ENCODE data around the gene TRIM38.

Gene TRIM38

DNA sequence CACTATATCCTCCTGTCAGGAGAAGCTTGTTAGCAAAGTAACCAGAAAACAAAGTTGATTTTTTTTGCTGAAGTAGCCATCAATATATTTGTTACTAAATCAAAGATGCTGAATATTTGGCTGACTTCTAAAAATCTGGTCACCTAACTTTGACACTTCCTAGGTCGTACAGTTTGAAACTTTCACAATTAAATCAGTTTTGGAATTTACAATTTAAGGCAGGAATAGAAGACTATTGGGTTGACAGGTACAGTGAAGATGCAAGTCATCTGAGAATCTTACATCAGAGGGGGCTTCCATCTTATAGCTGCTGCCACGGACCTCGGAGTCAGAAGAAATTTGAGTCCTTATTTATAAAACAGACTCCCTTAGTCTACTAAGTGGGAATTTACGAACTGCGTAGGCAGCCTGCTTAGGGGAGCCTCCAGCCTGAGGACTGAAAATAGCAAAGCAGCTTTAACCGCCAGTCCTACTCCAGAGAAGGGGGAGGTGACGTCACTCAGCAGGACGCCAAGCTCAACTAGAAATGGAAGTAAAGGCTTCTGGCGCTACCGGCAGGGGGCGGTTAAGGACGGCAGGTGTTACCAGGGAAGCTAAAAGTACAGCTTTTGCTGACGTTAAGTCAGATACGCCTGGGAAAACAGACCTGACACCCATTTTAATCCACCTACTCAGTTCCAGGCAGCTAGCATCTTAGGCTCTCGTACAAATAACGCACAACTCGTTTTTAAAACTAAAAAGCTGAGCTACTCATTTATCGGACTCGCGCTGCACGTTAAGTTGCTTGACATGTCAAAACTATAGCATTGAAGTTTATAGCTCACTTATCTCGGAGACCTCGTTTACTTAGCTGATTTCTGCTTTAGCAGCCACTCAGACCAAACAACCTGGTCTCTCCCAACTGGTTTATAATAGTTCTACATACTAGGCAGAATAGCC is 63.6 kb downstream of the TRIM38 start:
- Histone ChIP-seq H3K4me3 (replicated peaks; ENCODE audit: insufficient read depth, low read length) (peak overlapping the region; percentile 44), H3K27ac (replicated peaks) (peak overlapping the region; percentile 83), H3K27me3 (ENCODE audit: insufficient read depth, poor library complexity, severe bottlenecking) (no peaks in the 10 kb centered on the region)
- TF ChIP-seq, protein P1, sequence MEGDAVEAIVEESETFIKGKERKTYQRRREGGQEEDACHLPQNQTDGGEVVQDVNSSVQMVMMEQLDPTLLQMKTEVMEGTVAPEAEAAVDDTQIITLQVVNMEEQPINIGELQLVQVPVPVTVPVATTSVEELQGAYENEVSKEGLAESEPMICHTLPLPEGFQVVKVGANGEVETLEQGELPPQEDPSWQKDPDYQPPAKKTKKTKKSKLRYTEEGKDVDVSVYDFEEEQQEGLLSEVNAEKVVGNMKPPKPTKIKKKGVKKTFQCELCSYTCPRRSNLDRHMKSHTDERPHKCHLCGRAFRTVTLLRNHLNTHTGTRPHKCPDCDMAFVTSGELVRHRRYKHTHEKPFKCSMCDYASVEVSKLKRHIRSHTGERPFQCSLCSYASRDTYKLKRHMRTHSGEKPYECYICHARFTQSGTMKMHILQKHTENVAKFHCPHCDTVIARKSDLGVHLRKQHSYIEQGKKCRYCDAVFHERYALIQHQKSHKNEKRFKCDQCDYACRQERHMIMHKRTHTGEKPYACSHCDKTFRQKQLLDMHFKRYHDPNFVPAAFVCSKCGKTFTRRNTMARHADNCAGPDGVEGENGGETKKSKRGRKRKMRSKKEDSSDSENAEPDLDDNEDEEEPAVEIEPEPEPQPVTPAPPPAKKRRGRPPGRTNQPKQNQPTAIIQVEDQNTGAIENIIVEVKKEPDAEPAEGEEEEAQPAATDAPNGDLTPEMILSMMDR (IDR thresholded peaks at IDR 0.05; ENCODE audit: insufficient read depth, low read length) = peak; percentile 81
- TF ChIP-seq, protein P2, sequence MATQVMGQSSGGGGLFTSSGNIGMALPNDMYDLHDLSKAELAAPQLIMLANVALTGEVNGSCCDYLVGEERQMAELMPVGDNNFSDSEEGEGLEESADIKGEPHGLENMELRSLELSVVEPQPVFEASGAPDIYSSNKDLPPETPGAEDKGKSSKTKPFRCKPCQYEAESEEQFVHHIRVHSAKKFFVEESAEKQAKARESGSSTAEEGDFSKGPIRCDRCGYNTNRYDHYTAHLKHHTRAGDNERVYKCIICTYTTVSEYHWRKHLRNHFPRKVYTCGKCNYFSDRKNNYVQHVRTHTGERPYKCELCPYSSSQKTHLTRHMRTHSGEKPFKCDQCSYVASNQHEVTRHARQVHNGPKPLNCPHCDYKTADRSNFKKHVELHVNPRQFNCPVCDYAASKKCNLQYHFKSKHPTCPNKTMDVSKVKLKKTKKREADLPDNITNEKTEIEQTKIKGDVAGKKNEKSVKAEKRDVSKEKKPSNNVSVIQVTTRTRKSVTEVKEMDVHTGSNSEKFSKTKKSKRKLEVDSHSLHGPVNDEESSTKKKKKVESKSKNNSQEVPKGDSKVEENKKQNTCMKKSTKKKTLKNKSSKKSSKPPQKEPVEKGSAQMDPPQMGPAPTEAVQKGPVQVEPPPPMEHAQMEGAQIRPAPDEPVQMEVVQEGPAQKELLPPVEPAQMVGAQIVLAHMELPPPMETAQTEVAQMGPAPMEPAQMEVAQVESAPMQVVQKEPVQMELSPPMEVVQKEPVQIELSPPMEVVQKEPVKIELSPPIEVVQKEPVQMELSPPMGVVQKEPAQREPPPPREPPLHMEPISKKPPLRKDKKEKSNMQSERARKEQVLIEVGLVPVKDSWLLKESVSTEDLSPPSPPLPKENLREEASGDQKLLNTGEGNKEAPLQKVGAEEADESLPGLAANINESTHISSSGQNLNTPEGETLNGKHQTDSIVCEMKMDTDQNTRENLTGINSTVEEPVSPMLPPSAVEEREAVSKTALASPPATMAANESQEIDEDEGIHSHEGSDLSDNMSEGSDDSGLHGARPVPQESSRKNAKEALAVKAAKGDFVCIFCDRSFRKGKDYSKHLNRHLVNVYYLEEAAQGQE (IDR thresholded peaks at IDR 0.05; ENCODE audit: insufficient replicate concordance, low read depth) = no peak
- TF ChIP-seq POLR2AphosphoS5 (IDR thresholded peaks at IDR 0.05; ENCODE audit: low read depth) (no peak), SPI1 (IDR thresholded peaks at IDR 0.05; ENCODE audit: borderline replicate concordance, low read depth) (no peak), GABPA (IDR thresholded peaks at IDR 0.05; ENCODE audit: low read depth) (no peak)
- DNase-seq (ENCODE audit: low read depth in 1 of 2, low spot score in 1 of 2) = peak; percentile 76 to 96

DNA sequence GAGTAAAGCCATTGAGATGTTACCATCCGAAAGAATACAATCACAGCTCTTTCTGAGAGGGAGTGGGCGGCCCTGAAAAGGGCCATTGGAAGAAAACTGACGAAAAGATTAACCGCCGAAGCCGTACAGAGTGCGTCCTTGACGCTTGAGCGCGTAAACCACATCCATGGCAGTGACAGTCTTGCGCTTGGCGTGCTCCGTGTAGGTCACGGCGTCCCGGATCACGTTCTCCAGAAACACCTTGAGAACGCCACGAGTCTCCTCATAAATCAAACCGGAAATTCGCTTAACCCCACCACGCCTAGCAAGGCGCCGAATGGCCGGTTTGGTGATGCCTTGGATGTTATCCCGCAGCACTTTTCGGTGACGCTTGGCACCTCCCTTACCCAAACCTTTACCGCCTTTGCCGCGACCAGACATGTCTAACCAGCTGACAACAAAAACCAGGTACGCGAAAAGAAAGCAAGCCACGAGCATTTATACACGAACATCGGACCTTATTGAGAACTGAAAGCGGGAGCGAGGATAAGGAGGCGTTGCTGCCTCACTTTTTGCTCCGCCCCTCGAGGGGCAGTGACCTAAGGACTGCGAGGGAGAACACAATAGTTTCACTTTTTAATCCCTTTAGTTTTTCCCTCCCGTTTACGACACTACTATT is 64.4 kb downstream of the TRIM38 start:
- no peak for TF ChIP-seq SPI1 (IDR thresholded peaks at IDR 0.05; ENCODE audit: borderline replicate concordance, low read depth)
- TF ChIP-seq, protein P1 (IDR thresholded peaks at IDR 0.05; ENCODE audit: insufficient read depth, low read length) = no peak
- TF ChIP-seq POLR2AphosphoS5 (IDR thresholded peaks at IDR 0.05; ENCODE audit: low read depth) = peak; percentile 100
- TF ChIP-seq, protein P2 (IDR thresholded peaks at IDR 0.05; ENCODE audit: insufficient replicate concordance, low read depth) = peak; percentile 18
- peak; percentile 49; the same call in 1 of the 2 replicates for TF ChIP-seq GABPA (IDR thresholded peaks at IDR 0.05; ENCODE audit: low read depth)
- DNase-seq (ENCODE audit: low read depth in 1 of 2, low spot score in 1 of 2) = peak; percentile 80 to 97
- H3K27me3 ChIP-seq (ENCODE audit: insufficient read depth, poor library complexity, severe bottlenecking) = no peaks in the 10 kb centered on the region
- peak overlapping the region; percentile 44 for H3K4me3 ChIP-seq (replicated peaks; ENCODE audit: insufficient read depth, low read length)
- peak overlapping the region; percentile 83 for H3K27ac ChIP-seq (replicated peaks)

DNA sequence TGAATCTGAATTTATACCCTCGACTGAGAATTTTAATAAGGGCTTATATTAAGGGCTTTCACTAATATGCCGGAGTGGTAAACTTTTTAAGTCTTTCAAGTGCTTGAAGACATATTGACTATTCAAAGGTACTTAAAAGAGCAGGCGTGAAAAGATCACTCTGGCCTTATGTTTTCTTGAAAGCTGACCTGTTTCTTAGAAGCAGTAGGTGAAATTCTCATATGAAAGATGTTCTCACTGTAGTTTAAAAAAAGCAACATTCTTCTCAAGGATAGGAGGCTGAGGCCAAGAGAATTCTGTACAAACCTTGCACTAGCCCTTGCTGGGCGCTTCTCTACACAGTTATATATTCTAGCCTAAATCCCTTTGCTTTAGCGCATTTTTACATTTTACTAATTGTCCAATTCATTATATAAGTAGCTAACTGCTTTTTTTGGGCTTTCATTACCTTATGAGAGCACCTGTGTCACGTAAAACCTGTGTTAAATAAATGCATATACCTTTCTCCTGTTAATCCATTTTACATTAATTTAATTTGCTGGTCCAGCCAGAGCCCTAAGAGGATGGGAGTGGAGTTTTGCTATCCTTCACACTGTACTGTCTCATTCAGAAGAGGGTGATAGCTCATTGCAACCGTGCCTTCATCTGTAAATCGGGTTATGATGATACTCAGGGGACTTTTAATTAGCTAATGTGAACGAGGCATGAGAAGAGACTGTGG is 65.0 kb downstream of the TRIM38 start:
- DNase-seq (ENCODE audit: low read depth in 1 of 2, low spot score in 1 of 2) = no peak
- TF ChIP-seq, protein P2 (IDR thresholded peaks at IDR 0.05; ENCODE audit: insufficient replicate concordance, low read depth) = no peak
- TF ChIP-seq POLR2AphosphoS5 (IDR thresholded peaks at IDR 0.05; ENCODE audit: low read depth) (no peak), GABPA (IDR thresholded peaks at IDR 0.05; ENCODE audit: low read depth) (no peak), SPI1 (IDR thresholded peaks at IDR 0.05; ENCODE audit: borderline replicate concordance, low read depth) (no peak)
- TF ChIP-seq, protein P1 (IDR thresholded peaks at IDR 0.05; ENCODE audit: insufficient read depth, low read length) = no peak
- H3K4me3 ChIP-seq (replicated peaks; ENCODE audit: insufficient read depth, low read length) = peak overlapping the region; percentile 44

More for the DNA sequence above, 65.0 kb downstream of the TRIM38 start:
- H3K27ac ChIP-seq (replicated peaks) = peak overlapping the region; percentile 83
- no peaks in the 10 kb centered on the region for H3K27me3 ChIP-seq (ENCODE audit: insufficient read depth, poor library complexity, severe bottlenecking)
